IMR-90 (cell line): ENCODE measurements around the gene DDX21. TPM values are rescaled to one million over a fixed set of nuclear protein-coding genes. Genes with fewer than 3 reads are reported as not detected.

ENCODE experiments used
- ATAC-seq: fragments of 200-7000 bp; cut with Tn5 transposase; 2 replicates; pipeline ENCODE4 v1.9.1; 2020; ENCODE audit warnings: low read depth, mild to moderate bottlenecking, moderate library complexity
- BruUV-seq: library from RNA; stranded (reverse); fragments of 400-500 nt; replicated peaks from 2 replicates; lab custom pipeline; 2021; lab: Mats Ljungman, UMichigan
- CTCF ChIA-PET: fragments of 300-600 bp; formaldehyde crosslinking; extraction: SDS; loops from one replicate; lab custom pipeline; 2021; ENCODE audit warnings: antibody characterized with exemption; lab: Yijun Ruan, JAX
- POLR2A ChIA-PET: fragments of 300-600 bp; sonication (Branson Sonifier 250); formaldehyde crosslinking; loops from one replicate; lab custom pipeline; 2022; ENCODE audit warnings: antibody characterized with exemption; ENCODE audit not compliant: unreplicated experiment; lab: Charles Lee
- DNase-seq: peaks from one replicate; pipeline ENCODE4 v3.0.0; 2013
- H2AFZ ChIP-seq: replicated peaks from 2 replicates; pipeline ENCODE3; 2013; ENCODE audit warnings: low read length, mild to moderate bottlenecking; ENCODE audit not compliant: poor library complexity
- H2AK5ac ChIP-seq: 2 replicates; pipeline ENCODE4 v1.6.1; 2013; ENCODE audit warnings: low read depth, low read length, inconsistent platforms
- H2AK9ac ChIP-seq: replicated peaks from 2 replicates; pipeline ENCODE3; 2013; ENCODE audit warnings: mild to moderate bottlenecking, low read depth, low read length, moderate library complexity; ENCODE audit not compliant: poor library complexity
- H2BK120ac ChIP-seq: 2 replicates; pipeline ENCODE4 v1.6.1; 2013; ENCODE audit warnings: low read depth, low read length, inconsistent platforms
- H2BK15ac ChIP-seq: 3 replicates; pipeline ENCODE4 v1.6.1; 2013; ENCODE audit warnings: low read depth, low read length, inconsistent platforms
- H2BK20ac ChIP-seq: 2 replicates; pipeline ENCODE4 v1.6.1; 2013; ENCODE audit warnings: low read depth, mild to moderate bottlenecking, inconsistent platforms, low read length, moderate library complexity
- H2BK5ac ChIP-seq: 2 replicates; pipeline ENCODE4 v1.6.1; 2013; ENCODE audit warnings: mild to moderate bottlenecking, low read depth, low read length, inconsistent platforms; ENCODE audit not compliant: poor library complexity, severe bottlenecking
- H3K14ac ChIP-seq: replicated peaks from 2 replicates; pipeline ENCODE4 v1.6.1; 2013; ENCODE audit warnings: low read depth, low read length, inconsistent platforms
- H3K18ac ChIP-seq: 2 replicates; pipeline ENCODE4 v1.6.1; 2013; ENCODE audit warnings: low read depth, low read length, control low read depth
- H3K23ac ChIP-seq: 2 replicates; pipeline ENCODE4 v1.6.1; 2013; ENCODE audit warnings: low read depth, low read length, inconsistent platforms
- H3K27ac ChIP-seq: 2 replicates; pipeline ENCODE4 v1.5.1; 2013; ENCODE audit warnings: mild to moderate bottlenecking, control low read depth, low read length; ENCODE audit not compliant: insufficient read depth
- H3K27me3 ChIP-seq: 2 replicates; pipeline ENCODE4 v1.6.1; 2013; ENCODE audit warnings: low read length; ENCODE audit not compliant: control insufficient read depth, insufficient read depth
- H3K36me3 ChIP-seq: 2 replicates; pipeline ENCODE4 v1.6.1; 2013; ENCODE audit warnings: low read length, mixed read lengths; ENCODE audit not compliant: control insufficient read depth, insufficient read depth
- H3K4ac ChIP-seq: 2 replicates; pipeline ENCODE4 v1.6.1; 2013; ENCODE audit warnings: low read depth, low read length, inconsistent platforms
- H3K4me1 ChIP-seq: 2 replicates; pipeline ENCODE4 v1.6.1; 2013; ENCODE audit warnings: low read length, mixed read lengths; ENCODE audit not compliant: control insufficient read depth, insufficient read depth
- H3K4me2 ChIP-seq: 2 replicates; pipeline ENCODE4 v1.6.1; 2013; ENCODE audit warnings: low read depth, mild to moderate bottlenecking, control low read depth, low read length, moderate library complexity
- H3K4me3 ChIP-seq: 2 replicates; pipeline ENCODE4 v1.5.1; 2013; ENCODE audit warnings: low read depth, mild to moderate bottlenecking, control low read depth, low read length, moderate library complexity; ENCODE audit not compliant: insufficient read depth
- H3K56ac ChIP-seq: 2 replicates; pipeline ENCODE4 v1.6.1; 2013; ENCODE audit warnings: low read length, inconsistent platforms; ENCODE audit not compliant: insufficient read depth; ENCODE audit errors: extremely low read depth
- H3K79me1 ChIP-seq, 2 experiments: 2 replicates each; pipeline ENCODE4 v1.6.1; 2013; ENCODE audit warnings: low read length in 2 of 2, inconsistent platforms in 1 of 2, low read depth in 1 of 2
- H3K9ac ChIP-seq: 2 replicates; pipeline ENCODE4 v1.6.1; 2013; ENCODE audit warnings: low read depth, low read length, control low read depth
- H3K9me1 ChIP-seq: 2 replicates; pipeline ENCODE4 v1.6.1; 2013; ENCODE audit warnings: low read length, inconsistent platforms; ENCODE audit not compliant: insufficient read depth
- H3K9me3 ChIP-seq: 2 replicates; pipeline ENCODE4 v1.6.1; 2013; ENCODE audit warnings: low read length; ENCODE audit not compliant: control insufficient read depth, insufficient read depth
- H4K20me1 ChIP-seq: 2 replicates; pipeline ENCODE4 v1.6.1; 2013; ENCODE audit warnings: low read length, inconsistent platforms; ENCODE audit not compliant: insufficient read depth
- H4K5ac ChIP-seq: 2 replicates; pipeline ENCODE4 v1.6.1; 2013; ENCODE audit warnings: mild to moderate bottlenecking, low read depth, low read length, control low read depth
- H4K8ac ChIP-seq, 2 experiments: 2 replicates each; pipeline ENCODE4 v1.6.1; 2013; ENCODE audit warnings: low read depth in 2 of 2, low read length in 2 of 2, control low read depth in 1 of 2, inconsistent platforms in 1 of 2
- H4K91ac ChIP-seq: 2 replicates; pipeline ENCODE4 v1.6.1; 2013; ENCODE audit warnings: low read depth, low read length, inconsistent platforms; ENCODE audit not compliant: insufficient read depth
- CEBPB ChIP-seq: IDR thresholded peaks from 2 replicates; pipeline ENCODE4 v1.6.1; 2012; ENCODE audit warnings: low read depth, low read length, improper control_type of control experiment
- ELK1 ChIP-seq: fragments of 150-350 bp; IDR thresholded peaks from 2 replicates; pipeline ENCODE4 v1.6.1; 2016; ENCODE audit warnings: low read depth, mild to moderate bottlenecking, low read length, moderate library complexity, borderline replicate concordance
- FOS ChIP-seq: fragments of 150-350 bp; IDR thresholded peaks from 2 replicates; pipeline ENCODE4 v1.6.1; 2016; ENCODE audit warnings: low read depth, low read length
- MAFK ChIP-seq: IDR thresholded peaks from 2 replicates; pipeline ENCODE4 v1.6.1; 2012; ENCODE audit warnings: low read depth, low read length, improper control_type of control experiment
- NFE2L2 ChIP-seq: fragments of 150-350 bp; IDR thresholded peaks from 2 replicates; pipeline ENCODE4 v1.6.1; 2016; ENCODE audit warnings: low read depth, mild to moderate bottlenecking, low read length
- WGBS, 2 experiments: methylation state at CpG; one replicate each; pipeline versions ENCODE4 v1.1.5 to v1.1.7; 2013; ENCODE audit warnings: missing lambda C conversion rate in 2 of 2; ENCODE audit not compliant: insufficient read length in 1 of 2; ENCODE audit errors: extremely low coverage in 2 of 2; 5-methylcytosine and 5-hydroxymethylcytosine counted together
- dilution Hi-C: fragments of 300-500 bp; cut with HindIII; formaldehyde crosslinking; loops from one replicate; pipeline ENCODE4 v1.14.3; 2018; ENCODE audit warnings: low sequenced_read_pairs; ENCODE audit not compliant: unreplicated experiment
- in situ Hi-C: fragments of 300-500 bp; cut with MboI; formaldehyde crosslinking; loops from 3 replicates; pipeline ENCODE4 v1.14.3; 2019; ENCODE audit warnings: low sequenced_read_pairs, inconsistent platforms, mixed read lengths
- intact Hi-C: fragments of 100-400 bp; cut with micrococcal nuclease; formaldehyde crosslinking; loops from 2 replicates; pipeline ENCODE4 v1.10.0; 2022
- polyA plus RNA-seq, 3 experiments: library from polyadenylated mRNA; depleted of rRNA; stranded (reverse); fragments of >200 nt; gene quantifications; 2 replicates each; pipeline ENCODE4 v1.2.3, GENCODE V29; 2012; ENCODE audit warnings: low replicate concordance in 1 of 3
- total RNA-seq: library from RNA; depleted of rRNA; stranded (reverse); fragments of >200 nt; gene quantifications from 2 replicates; pipeline ENCODE4 v1.2.3, GENCODE V29; 2012

DDX21 gene
- total and polyA plus RNA-seq, 2 of the 4 experiments (the other 2 are of a cell fraction), result 43.2 to 73.7 TPM

- no CpG with 5 or more reads among the region's 3 CpGs for WGBS, 2 experiments
- Histone ChIP-seq H3K4me1 (peaks cover 6% of the 10 kb centered on the region), H3K27ac (no peak overlapping the region), H3K4me3 (no peak overlapping the region), H2AK5ac (no peak overlapping the region), H3K14ac (no peak overlapping the region), H2BK5ac (peak overlapping the region; percentile 28), H2BK120ac (peak overlapping the region; percentile 23; the same call in 1 of the 2 replicates), H3K36me3 (peaks cover 7% of the 10 kb centered on the region), H3K23ac (peak overlapping the region; percentile 73; the same call in 1 of the 2 replicates), H3K9ac (no peak overlapping the region), H4K8ac (no peak overlapping the region), H3K4ac (peak overlapping the region; percentile 16; the same call in 1 of the 2 replicates), H2AFZ (no peak overlapping the region), H4K91ac (no peak overlapping the region), H3K79me1 (peaks cover 16 to 41% of the 10 kb centered on the region in 2 experiments), H4K20me1 (peaks cover 28% of the 10 kb centered on the region; the same call in 1 of the 2 replicates), H3K4me2 (no peak overlapping the region), H4K5ac (no peak overlapping the region), H2BK15ac (no peak overlapping the region), H3K9me1 (peaks cover 6% of the 10 kb centered on the region), H3K27me3 (no peaks in the 10 kb centered on the region), H2AK9ac (no peak overlapping the region), H3K9me3 (no peaks in the 10 kb centered on the region), H2BK20ac (no peak overlapping the region), H3K56ac (no peak overlapping the region), H3K18ac (no peak overlapping the region)
- dilution Hi-C loops, result no loop called here
- intact Hi-C loops, result no loop called here
- TF ChIP-seq CEBPB (no peak), MAFK (no peak), ELK1 (no peak), FOS (no peak), NFE2L2 (no peak)
- in situ Hi-C loops, result no loop called here
- BruUV-seq, result no TSS peak
- ChIA-PET POLR2A (no interaction called here), CTCF (no interaction called here)
- ATAC-seq, result no peak
- DNase-seq, result no peak
These were observed 41.2 kb downstream of the DDX21 start for GRCh38 chr10:68997211-68997610.
